ENCODE data around the gene KIR3DL2. TPM values are rescaled to one million over a fixed set of nuclear protein-coding genes. Genes with fewer than 3 reads are reported as not detected.

KIR3DL2 gene
- polyA plus RNA-seq, 3 donors, result 0.04 to 0.15 TPM; not detected in 1

DNA sequence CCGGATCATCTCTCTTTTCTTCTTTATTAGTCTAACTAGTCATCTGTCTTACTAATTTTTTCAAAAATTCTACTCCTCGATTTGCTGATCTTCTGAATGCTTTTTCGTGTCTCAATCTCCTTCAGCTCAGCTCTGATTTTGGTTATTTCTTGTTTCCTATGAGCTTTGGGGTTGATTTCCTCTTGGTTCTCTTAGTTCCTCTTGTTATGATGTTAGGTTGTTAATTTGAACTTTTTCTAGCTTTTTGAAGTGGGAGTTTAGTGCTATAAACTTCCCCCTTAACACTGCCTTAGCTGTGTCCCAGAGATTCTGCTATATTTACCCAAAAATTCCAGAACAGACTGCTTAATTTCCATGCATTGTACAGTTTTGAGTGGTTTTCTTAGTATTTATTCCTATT, 27.2 kb downstream of the KIR3DL2 start:
- intact Hi-C loops (cut with micrococcal nuclease), result loop anchor here in 1 of 2 donors (10.0 kb wide), 1 partner anchor 83 kb away; no protein-coding TSS in a partner anchor
- peaks cover 16 to 35% of the 10 kb centered on the region in 2 donors for H3K36me3 ChIP-seq (replicated peaks in 1 of 2; ENCODE audit: control insufficient read depth in 1 of 2, insufficient read depth in 2 of 2, low read length in 2 of 2)
- Mint-ChIP-seq H3K4me3 (peak overlapping the region; percentile 83 to 99), H3K27me3 (ENCODE audit: low read depth in 3 of 3) (peaks cover 2 to 18% (median 10%) of the 10 kb centered on the region in 3 donors), H3K36me3 (peaks cover 58 to 79% of the 10 kb centered on the region in 2 donors), H3K9me3 (peaks cover 0 to 3% (median 0%) of the 10 kb centered on the region in 7 donors), H3K27ac (peak overlapping the region; percentile 81 to 100 (median 97)), H3K4me1 (peaks cover 81% of the 10 kb centered on the region)
- H2AFZ ChIP-seq (ENCODE audit: insufficient read depth, low read depth, low read length, poor library complexity, severe bottlenecking), result no peak overlapping the region
- TF ChIP-seq, protein P1, sequence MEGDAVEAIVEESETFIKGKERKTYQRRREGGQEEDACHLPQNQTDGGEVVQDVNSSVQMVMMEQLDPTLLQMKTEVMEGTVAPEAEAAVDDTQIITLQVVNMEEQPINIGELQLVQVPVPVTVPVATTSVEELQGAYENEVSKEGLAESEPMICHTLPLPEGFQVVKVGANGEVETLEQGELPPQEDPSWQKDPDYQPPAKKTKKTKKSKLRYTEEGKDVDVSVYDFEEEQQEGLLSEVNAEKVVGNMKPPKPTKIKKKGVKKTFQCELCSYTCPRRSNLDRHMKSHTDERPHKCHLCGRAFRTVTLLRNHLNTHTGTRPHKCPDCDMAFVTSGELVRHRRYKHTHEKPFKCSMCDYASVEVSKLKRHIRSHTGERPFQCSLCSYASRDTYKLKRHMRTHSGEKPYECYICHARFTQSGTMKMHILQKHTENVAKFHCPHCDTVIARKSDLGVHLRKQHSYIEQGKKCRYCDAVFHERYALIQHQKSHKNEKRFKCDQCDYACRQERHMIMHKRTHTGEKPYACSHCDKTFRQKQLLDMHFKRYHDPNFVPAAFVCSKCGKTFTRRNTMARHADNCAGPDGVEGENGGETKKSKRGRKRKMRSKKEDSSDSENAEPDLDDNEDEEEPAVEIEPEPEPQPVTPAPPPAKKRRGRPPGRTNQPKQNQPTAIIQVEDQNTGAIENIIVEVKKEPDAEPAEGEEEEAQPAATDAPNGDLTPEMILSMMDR (IDR thresholded peaks at IDR 0.05), result no peak
- peak in 1 of 3 donors; percentile 73 for DNase-seq
- peak overlapping the region; percentile 22 to 99 for H3K27ac ChIP-seq (ENCODE audit: low read depth in 1 of 2, low read length in 2 of 2)
- H3K4me3 ChIP-seq (replicated peaks in 1 of 3; ENCODE audit: low read depth in 2 of 3, low read length in 3 of 3), result peak overlapping the region; percentile 70 to 99 (median 77)
- peaks cover 86% of the 10 kb centered on the region for H3K79me2 ChIP-seq (ENCODE audit: insufficient read depth, low read length)
- H3K27me3 ChIP-seq (ENCODE audit: control insufficient read depth in 2 of 2, insufficient read depth in 2 of 2, low read length in 2 of 2), result no peaks in the 10 kb centered on the region
- H3K4me2 ChIP-seq (replicated peaks; ENCODE audit: extremely low read depth, low read length, poor library complexity, severe bottlenecking), result peak overlapping the region; percentile 75
- H3K9me3 ChIP-seq (replicated peaks in 1 of 2; ENCODE audit: control insufficient read depth in 1 of 2, insufficient read depth in 1 of 2, low read length in 2 of 2), result no peaks in the 10 kb centered on the region
- H4K20me1 ChIP-seq (ENCODE audit: insufficient read depth, low read length), result peaks cover 70% of the 10 kb centered on the region
- peaks cover 78 to 89% of the 10 kb centered on the region in 2 donors for H3K4me1 ChIP-seq (ENCODE audit: control insufficient read depth in 1 of 2, insufficient read depth in 2 of 2, low read length in 2 of 2)
- H3K9ac ChIP-seq (ENCODE audit: insufficient read depth, low read length, poor library complexity, severe bottlenecking), result peak overlapping the region; percentile 95
- WGBS (ENCODE audit: insufficient coverage), result no CpG with 5 or more reads among the region's 3 CpGs

DNA sequence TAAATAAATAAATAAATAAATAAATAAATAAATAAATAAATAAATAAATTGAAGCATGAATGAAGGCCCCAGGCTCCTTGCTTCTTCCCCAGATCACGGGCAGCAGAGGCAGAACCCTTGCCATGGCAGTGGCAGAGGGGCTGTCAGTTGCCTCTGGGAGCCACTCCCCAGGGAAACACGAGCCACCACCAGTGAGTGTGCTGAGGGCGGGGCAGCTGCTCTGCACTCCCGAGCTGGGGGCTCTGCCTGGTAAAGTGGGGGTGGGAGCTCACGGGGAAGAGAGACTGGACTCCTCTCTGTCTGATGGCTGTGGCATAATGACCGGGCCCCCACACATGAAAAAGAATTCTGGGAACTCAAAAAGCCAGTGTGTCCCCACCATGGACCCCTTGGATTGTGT, 31.6 kb downstream of the KIR3DL2 start:
- Histone ChIP-seq H3K27me3 (ENCODE audit: control insufficient read depth in 2 of 2, insufficient read depth in 2 of 2, low read length in 2 of 2) (no peaks in the 10 kb centered on the region), H3K4me2 (replicated peaks; ENCODE audit: extremely low read depth, low read length, poor library complexity, severe bottlenecking) (no peak overlapping the region), H3K9ac (ENCODE audit: insufficient read depth, low read length, poor library complexity, severe bottlenecking) (no peak overlapping the region), H2AFZ (ENCODE audit: insufficient read depth, low read depth, low read length, poor library complexity, severe bottlenecking) (no peak overlapping the region), H3K79me2 (ENCODE audit: insufficient read depth, low read length) (peaks cover 70% of the 10 kb centered on the region), H3K4me3 (replicated peaks in 1 of 3; ENCODE audit: low read depth in 2 of 3, low read length in 3 of 3) (no peak overlapping the region), H3K27ac (ENCODE audit: low read depth in 1 of 2, low read length in 2 of 2) (no peak overlapping the region), H3K9me3 (replicated peaks in 1 of 2; ENCODE audit: control insufficient read depth in 1 of 2, insufficient read depth in 1 of 2, low read length in 2 of 2) (no peaks in the 10 kb centered on the region), H3K4me1 (ENCODE audit: control insufficient read depth in 1 of 2, insufficient read depth in 2 of 2, low read length in 2 of 2) (peaks cover 42 to 61% of the 10 kb centered on the region in 2 donors), H3K36me3 (replicated peaks in 1 of 2; ENCODE audit: control insufficient read depth in 1 of 2, insufficient read depth in 2 of 2, low read length in 2 of 2) (peaks cover 44 to 77% of the 10 kb centered on the region in 2 donors), H4K20me1 (ENCODE audit: insufficient read depth, low read length) (peaks cover 98% of the 10 kb centered on the region)
- Mint-ChIP-seq H3K36me3 (peaks cover 81 to 99% of the 10 kb centered on the region in 2 donors), H3K27ac (peak overlapping the region in 1 of 7 donors; percentile 71), H3K27me3 (ENCODE audit: low read depth in 3 of 3) (peaks cover 2 to 15% (median 13%) of the 10 kb centered on the region in 3 donors), H3K9me3 (peaks cover 0 to 7% (median 0%) of the 10 kb centered on the region in 7 donors), H3K4me1 (peaks cover 58% of the 10 kb centered on the region), H3K4me3 (no peak overlapping the region)
- WGBS (ENCODE audit: insufficient coverage), result 77% methylated on average over 6 of the region's 6 CpGs
- no peak for DNase-seq
- TF ChIP-seq, protein P1 (IDR thresholded peaks at IDR 0.05), result no peak
- intact Hi-C loops (cut with micrococcal nuclease), result loop anchor here in 1 of 2 donors (5.0 kb wide), 1 partner anchor 35 kb away; no protein-coding TSS in a partner anchor

Data from CD14-positive monocyte (primary cell).